B cell (primary cell): ENCODE results near the gene SEMA3A. TPM values are rescaled to one million over a fixed set of nuclear protein-coding genes. Genes with fewer than 3 reads are reported as not detected.

Experiments
- ATAC-seq: fragments of 200-7000 bp; cut with Tn5 transposase; one replicate; pipeline ENCODE4 v1.10.0; 2021; ENCODE audit warnings: low read depth, mild to moderate bottlenecking, moderate number of reproducible peaks, moderate library complexity
- CTCF ChIA-PET: fragments of 350-600 bp; sonication (Branson Sonifier 250); formaldehyde crosslinking; loops from one replicate; lab custom pipeline; 2021; ENCODE audit warnings: antibody characterized with exemption, inconsistent platforms; lab: Charles Lee
- POLR2A ChIA-PET: fragments of 350-600 bp; sonication (Branson Sonifier 250); formaldehyde crosslinking; loops from one replicate; lab custom pipeline; 2021; ENCODE audit warnings: antibody characterized with exemption; lab: Charles Lee
- DNase-seq: peaks from one replicate; pipeline ENCODE4 v3.0.0; 2013
- H2AFZ ChIP-seq: 2 replicates; pipeline ENCODE4 v1.6.1; 2012; ENCODE audit warnings: mild to moderate bottlenecking, low read depth, low read length; ENCODE audit not compliant: insufficient read depth, poor library complexity, severe bottlenecking
- H3K27ac ChIP-seq, 2 donors: 1 replicate in 1 of 2; 2 replicates in 1 of 2; pipeline ENCODE4 v1.5.1; 2012 to 2013; ENCODE audit warnings: low read length in 2 of 2, mild to moderate bottlenecking in 2 of 2, moderate library complexity in 1 of 2
- H3K27me3 ChIP-seq, 4 experiments: fragments of 200-600 bp in 1 of 4; sonication (generic) in 1 of 4; replicated peaks in 1 of 4; 1 replicate in 2 of 4; 2 replicates in 2 of 4; pipeline versions ENCODE4 v1.6.1 to v1.7.0; 2013 to 2016; ENCODE audit warnings: low read length in 3 of 4, mild to moderate bottlenecking in 2 of 4, mixed read lengths in 1 of 4, moderate library complexity in 1 of 4; ENCODE audit not compliant: insufficient read depth in 4 of 4, control insufficient read depth in 3 of 4; ENCODE audit errors: control extremely low read depth in 1 of 4
- H3K36me3 ChIP-seq, 2 experiments: replicated peaks in 1 of 2; 1 replicate in 1 of 2; 2 replicates in 1 of 2; pipeline versions ENCODE4 v1.6.1 to v1.7.1; 2013; ENCODE audit warnings: low read length in 1 of 2; ENCODE audit not compliant: insufficient read depth in 2 of 2, control insufficient read depth in 1 of 2; ENCODE audit errors: control extremely low read depth in 1 of 2, extremely low read depth in 1 of 2
- H3K4me1 ChIP-seq, 2 donors: fragments of 200-600 bp in 1 of 2; sonication (generic) in 1 of 2; 1 replicate in 1 of 2; 2 replicates in 1 of 2; pipeline versions ENCODE4 v1.5.1 to v1.6.1; 2013 to 2017; ENCODE audit warnings: low read length in 2 of 2; ENCODE audit not compliant: control insufficient read depth in 2 of 2, insufficient read depth in 2 of 2
- H3K4me2 ChIP-seq: replicated peaks from 2 replicates; pipeline ENCODE3; 2012; ENCODE audit warnings: mild to moderate bottlenecking, low read depth, low read length; ENCODE audit not compliant: poor library complexity, severe bottlenecking
- H3K4me3 ChIP-seq, 5 experiments: fragments of 200-600 bp in 1 of 5; sonication (generic) in 1 of 5; 1 replicate in 3 of 5; 2 replicates in 2 of 5; pipeline versions ENCODE4 v1.5.1 to v1.7.0; 2011 to 2016; ENCODE audit warnings: low read length in 4 of 5, mild to moderate bottlenecking in 4 of 5, low read depth in 2 of 5, control low read depth in 1 of 5, moderate library complexity in 1 of 5; ENCODE audit not compliant: insufficient read depth in 1 of 5; ENCODE audit errors: control extremely low read depth in 1 of 5, extremely low read depth in 1 of 5
- H3K79me2 ChIP-seq: fragments of 200-600 bp; sonication (generic); one replicate; pipeline ENCODE4 v1.6.0; 2016; ENCODE audit warnings: low read length; ENCODE audit not compliant: control insufficient read depth, insufficient read depth
- H3K9ac ChIP-seq: fragments of 200-600 bp; sonication (generic); 2 replicates; pipeline ENCODE4 v1.6.1; 2017; ENCODE audit warnings: mild to moderate bottlenecking, low read length, moderate library complexity
- H3K9me3 ChIP-seq, 3 donors: one replicate each; pipeline versions ENCODE4 v1.6.1 to v1.7.1; 2013; ENCODE audit warnings: low read length in 2 of 3; ENCODE audit not compliant: control insufficient read depth in 2 of 3, insufficient read depth in 1 of 3; ENCODE audit errors: control extremely low read depth in 1 of 3
- H4K20me1 ChIP-seq: 2 replicates; pipeline ENCODE4 v1.6.0; 2012; ENCODE audit warnings: mild to moderate bottlenecking, low read length; ENCODE audit not compliant: insufficient read depth, control insufficient read depth, poor library complexity, severe bottlenecking
- H3K27ac Mint-ChIP-seq: one replicate; pipeline ENCODE4 v1.8.0; 2021; ENCODE audit warnings: mixed read lengths
- H3K27me3 Mint-ChIP-seq: one replicate; pipeline ENCODE4 v1.8.0; 2021; ENCODE audit warnings: mixed read lengths
- H3K4me1 Mint-ChIP-seq: one replicate; pipeline ENCODE4 v1.8.0; 2021; ENCODE audit warnings: mixed read lengths
- H3K4me3 Mint-ChIP-seq: one replicate; pipeline ENCODE4 v1.8.0; 2021; ENCODE audit warnings: mixed read lengths
- H3K9me3 Mint-ChIP-seq: one replicate; pipeline ENCODE4 v1.8.0; 2022; ENCODE audit warnings: mixed read lengths; ENCODE audit not compliant: insufficient read depth
- EZH2 ChIP-seq: IDR thresholded peaks from 2 replicates; pipeline ENCODE4 v1.6.1; 2012; ENCODE audit warnings: borderline replicate concordance, low read depth, mild to moderate bottlenecking, moderate library complexity, low read length; ENCODE audit not compliant: insufficient read depth, poor library complexity, severe bottlenecking
- WGBS: methylation state at CpG from one replicate; pipeline ENCODE4 v1.1.5; 2013; ENCODE audit warnings: missing lambda C conversion rate; ENCODE audit not compliant: insufficient coverage; 5-methylcytosine and 5-hydroxymethylcytosine counted together
- intact Hi-C: fragments of 100-400 bp; cut with micrococcal nuclease; formaldehyde crosslinking; loops from one replicate; pipeline ENCODE4 v1.10.0; 2022
- polyA plus RNA-seq: library from polyadenylated mRNA; depleted of rRNA; stranded (reverse); fragments of >200 nt; gene quantifications from 2 replicates; pipeline ENCODE4 v1.2.3, GENCODE V29; 2012
- total RNA-seq, 2 donors: library from RNA; stranded (reverse); fragments of 120-200 nt in 1 of 2; gene quantifications; 1 replicate in 1 of 2; 2 replicates in 1 of 2; pipeline versions ENCODE4 v1.2.3 to v1.2.4, GENCODE V29; 2013 to 2022
- TF ChIP-seq, protein P1 (sequence below): fragments of 200-600 bp; IDR thresholded peaks from one replicate; pipeline ENCODE4 v1.8.0; 2022; ENCODE audit warnings: antibody characterized with exemption, mild to moderate bottlenecking

Gene SEMA3A
- total and polyA plus RNA-seq, 2 donors (not counting 1 experiment from before 2014, with no cell fraction given) = not detected

DNA sequence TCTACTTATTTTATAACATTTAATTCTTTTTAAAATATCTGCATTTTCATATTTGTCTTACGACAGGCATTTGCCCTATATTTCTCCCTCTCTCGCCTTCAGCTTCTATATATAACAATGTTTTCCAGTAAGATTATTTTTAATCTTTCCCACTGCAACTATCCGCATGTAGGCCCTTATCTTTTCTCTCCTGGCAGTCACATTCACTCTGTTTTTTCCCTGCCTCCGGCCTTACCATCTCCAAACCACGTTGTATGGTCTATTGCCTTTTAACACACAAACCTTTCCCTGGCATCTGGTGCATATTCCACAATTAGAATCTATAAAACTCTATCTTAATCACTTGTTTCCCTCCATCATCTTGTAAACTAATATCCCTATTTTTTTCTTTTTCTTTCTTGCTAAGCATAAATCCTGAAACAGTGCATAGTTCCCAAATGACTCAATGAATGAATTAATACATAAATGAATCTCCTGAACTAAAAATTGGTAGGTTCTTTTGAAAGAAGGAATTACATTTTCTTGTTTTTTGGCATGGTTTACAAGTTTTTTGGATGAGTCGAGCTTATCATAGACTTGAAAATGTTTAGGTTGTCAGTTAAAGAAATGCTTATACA lies 173.2 kb downstream of the SEMA3A start:
- ATAC-seq (no peak), DNase-seq (no peak)
- no peaks in the 10 kb centered on the region for H3K36me3 ChIP-seq
- no peak overlapping the region for H3K4me3 ChIP-seq
- Mint-ChIP-seq H3K27me3 (no peaks in the 10 kb centered on the region), H3K9me3 (peaks cover 2% of the 10 kb centered on the region), H3K27ac (no peak overlapping the region), H3K4me1 (no peaks in the 10 kb centered on the region), H3K4me3 (no peak overlapping the region)
- ChIA-PET CTCF (no interaction called here), POLR2A (no interaction called here)
- H3K9ac ChIP-seq = no peak overlapping the region
- no peak overlapping the region for H3K4me2 ChIP-seq
- H3K4me1 ChIP-seq = no peaks in the 10 kb centered on the region
- H3K9me3 ChIP-seq = no peaks in the 10 kb centered on the region
- H3K79me2 ChIP-seq = no peaks in the 10 kb centered on the region
- no peak overlapping the region for H2AFZ ChIP-seq
- H3K27me3 ChIP-seq = no peaks in the 10 kb centered on the region
- no peaks in the 10 kb centered on the region for H4K20me1 ChIP-seq
- intact Hi-C loops = no loop called here
- no peak overlapping the region for H3K27ac ChIP-seq
- WGBS = 88% methylated on average over 3 of the region's 6 CpGs
- TF ChIP-seq EZH2 = no peak
- TF ChIP-seq, protein P1, sequence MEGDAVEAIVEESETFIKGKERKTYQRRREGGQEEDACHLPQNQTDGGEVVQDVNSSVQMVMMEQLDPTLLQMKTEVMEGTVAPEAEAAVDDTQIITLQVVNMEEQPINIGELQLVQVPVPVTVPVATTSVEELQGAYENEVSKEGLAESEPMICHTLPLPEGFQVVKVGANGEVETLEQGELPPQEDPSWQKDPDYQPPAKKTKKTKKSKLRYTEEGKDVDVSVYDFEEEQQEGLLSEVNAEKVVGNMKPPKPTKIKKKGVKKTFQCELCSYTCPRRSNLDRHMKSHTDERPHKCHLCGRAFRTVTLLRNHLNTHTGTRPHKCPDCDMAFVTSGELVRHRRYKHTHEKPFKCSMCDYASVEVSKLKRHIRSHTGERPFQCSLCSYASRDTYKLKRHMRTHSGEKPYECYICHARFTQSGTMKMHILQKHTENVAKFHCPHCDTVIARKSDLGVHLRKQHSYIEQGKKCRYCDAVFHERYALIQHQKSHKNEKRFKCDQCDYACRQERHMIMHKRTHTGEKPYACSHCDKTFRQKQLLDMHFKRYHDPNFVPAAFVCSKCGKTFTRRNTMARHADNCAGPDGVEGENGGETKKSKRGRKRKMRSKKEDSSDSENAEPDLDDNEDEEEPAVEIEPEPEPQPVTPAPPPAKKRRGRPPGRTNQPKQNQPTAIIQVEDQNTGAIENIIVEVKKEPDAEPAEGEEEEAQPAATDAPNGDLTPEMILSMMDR = no peak

DNA sequence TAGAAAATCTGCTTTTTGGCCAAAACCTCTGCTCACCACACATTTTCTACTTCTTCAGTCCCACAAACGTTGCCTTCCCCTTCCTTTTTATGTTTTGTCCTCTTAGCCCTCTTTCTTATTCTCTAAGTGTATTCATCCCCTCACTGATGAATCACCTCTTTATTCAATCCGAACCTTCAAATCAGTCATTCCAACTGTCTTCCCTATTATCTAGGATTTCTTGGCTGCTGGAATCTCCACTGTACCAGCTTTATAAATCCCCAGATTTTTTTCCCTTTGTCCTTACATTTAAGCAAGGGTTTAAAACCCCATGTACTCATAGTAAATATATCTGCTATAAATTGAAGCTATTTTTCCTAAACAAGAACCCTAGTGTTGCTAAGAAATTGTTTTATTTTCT lies 176.9 kb downstream of the SEMA3A start:
- intact Hi-C loops = no loop called here
- CTCF ChIA-PET = no interaction called here
- no peaks in the 10 kb centered on the region for H3K36me3 ChIP-seq
- H3K27me3 Mint-ChIP-seq = no peaks in the 10 kb centered on the region
- H3K27me3 ChIP-seq = no peaks in the 10 kb centered on the region
- no peak overlapping the region for H3K4me3 Mint-ChIP-seq
- no peak overlapping the region for H3K27ac Mint-ChIP-seq
- no peaks in the 10 kb centered on the region for H3K9me3 Mint-ChIP-seq
- no peaks in the 10 kb centered on the region for H3K79me2 ChIP-seq
- ATAC-seq (no peak), DNase-seq (no peak)
- no peaks in the 10 kb centered on the region for H3K4me1 Mint-ChIP-seq
- WGBS = 63% methylated on average over 1 of the region's 2 CpGs
- no peak overlapping the region for H2AFZ ChIP-seq
- no peaks in the 10 kb centered on the region for H3K4me1 ChIP-seq
- H3K9me3 ChIP-seq = no peaks in the 10 kb centered on the region
- POLR2A ChIA-PET = no interaction called here
- TF ChIP-seq EZH2 = no peak
- TF ChIP-seq, protein P1 = no peak
- no peaks in the 10 kb centered on the region for H4K20me1 ChIP-seq
- H3K9ac ChIP-seq = no peak overlapping the region
- no peak overlapping the region for H3K4me3 ChIP-seq
- H3K27ac ChIP-seq = no peak overlapping the region
- H3K4me2 ChIP-seq = no peak overlapping the region
